Stimulated activated CD4-positive, alpha-beta T cell treated with anti-CD3 and anti-CD28 coated beads, Interleukin-12 subunit alpha, Interleukin-12 subunit beta, amount 100 ng/mL, for 48 hours (primary cell): ENCODE data around the gene NR5A1.

Source experiments
- DNase-seq, 3 donors: peaks; one replicate each; pipeline ENCODE4 v3.0.0-alpha.2; 2020; ENCODE audit warnings: low read depth in 2 of 3, low spot score in 1 of 3

The NR5A1 gene

DNA sequence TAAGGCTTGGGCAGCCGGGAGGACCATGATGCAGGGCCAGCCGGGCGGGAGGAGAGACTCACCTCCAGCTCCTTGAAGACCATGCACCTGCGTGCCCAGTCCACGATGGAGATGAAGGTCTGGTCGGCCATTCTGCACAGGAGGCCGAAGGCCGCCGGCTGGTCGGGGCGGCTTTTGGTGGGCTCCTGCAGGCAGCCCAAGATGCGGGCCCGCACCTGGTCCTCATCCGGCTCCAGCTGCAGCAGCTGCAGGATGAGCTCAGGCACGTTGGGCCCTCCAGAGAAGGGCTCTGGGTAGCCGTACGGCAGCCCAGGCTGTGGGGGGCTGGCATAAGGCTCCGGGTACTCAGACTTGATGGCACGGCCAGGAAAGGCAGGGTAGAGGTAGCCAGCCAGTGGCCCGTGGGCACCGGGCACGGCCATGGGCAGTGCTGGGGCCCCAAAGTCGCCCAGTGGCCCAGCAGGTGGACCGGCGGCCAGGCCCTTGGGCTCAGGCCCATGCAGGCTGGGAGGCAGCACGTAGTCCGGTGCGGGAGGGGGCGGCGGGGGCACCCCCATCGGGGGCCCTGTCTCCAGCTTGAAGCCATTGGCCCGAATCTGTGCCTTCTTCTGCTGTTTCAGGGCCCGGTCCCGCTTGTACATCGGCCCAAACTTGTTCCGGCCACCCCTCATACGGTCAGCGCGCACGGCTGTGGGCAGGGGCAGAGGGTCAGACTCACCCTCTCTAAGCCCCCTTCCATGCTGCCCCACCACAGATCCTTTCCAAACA, 7.0 kb downstream of the NR5A1 start:
- DNase-seq: no peak

DNA sequence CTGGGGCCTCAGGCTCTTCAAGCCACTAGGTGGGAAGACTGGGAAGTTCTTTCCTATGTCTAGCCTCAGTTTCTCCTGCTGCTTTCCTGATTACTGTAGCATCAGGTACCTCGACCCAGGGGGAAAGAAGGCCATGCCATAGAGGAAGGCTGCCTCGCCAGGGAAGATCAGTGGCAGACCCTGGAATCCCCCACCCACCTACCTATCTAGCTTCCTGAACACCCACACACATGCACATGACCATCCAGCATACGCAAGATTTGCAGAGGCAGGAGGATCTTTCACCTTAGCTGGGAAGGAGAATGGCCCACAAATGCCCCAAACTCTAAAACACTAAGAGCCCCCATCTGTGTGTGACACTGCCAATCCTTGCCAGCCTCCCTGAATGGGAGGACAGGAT, 8.0 kb downstream of the NR5A1 start:
- DNase-seq: no peak

DNA sequence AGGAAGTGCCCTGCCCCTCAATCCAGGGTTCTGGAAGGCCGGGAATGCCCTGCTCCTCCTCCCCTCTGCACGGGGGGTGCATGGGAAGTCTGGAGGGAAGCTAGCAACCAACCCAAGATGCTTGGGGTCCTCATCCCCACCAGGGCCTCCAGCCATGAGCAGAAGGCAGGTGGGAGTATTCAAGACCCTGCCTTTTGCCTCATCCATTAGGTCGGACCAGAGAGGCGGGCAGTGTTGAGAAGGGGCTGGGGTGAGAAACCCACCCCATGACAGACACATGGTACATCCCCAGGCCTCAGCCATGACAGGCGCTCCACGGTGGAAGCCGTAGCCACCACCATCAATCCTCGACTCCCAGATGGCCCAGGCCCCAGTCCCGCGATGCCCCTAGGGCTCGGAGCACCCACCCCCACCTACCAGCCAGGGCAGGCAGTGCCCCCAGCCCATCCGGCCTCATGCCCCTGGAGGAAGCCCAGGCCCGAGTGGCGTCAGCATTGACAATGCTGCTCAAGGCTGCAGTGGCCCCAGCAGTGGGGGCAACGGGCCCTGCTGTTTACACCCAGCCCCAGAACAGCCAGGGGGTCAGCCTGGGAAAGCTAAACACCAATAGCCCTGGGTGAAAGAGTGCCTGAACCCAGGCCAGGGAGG, 8.6 kb downstream of the NR5A1 start:
- DNase-seq: no peak

DNA sequence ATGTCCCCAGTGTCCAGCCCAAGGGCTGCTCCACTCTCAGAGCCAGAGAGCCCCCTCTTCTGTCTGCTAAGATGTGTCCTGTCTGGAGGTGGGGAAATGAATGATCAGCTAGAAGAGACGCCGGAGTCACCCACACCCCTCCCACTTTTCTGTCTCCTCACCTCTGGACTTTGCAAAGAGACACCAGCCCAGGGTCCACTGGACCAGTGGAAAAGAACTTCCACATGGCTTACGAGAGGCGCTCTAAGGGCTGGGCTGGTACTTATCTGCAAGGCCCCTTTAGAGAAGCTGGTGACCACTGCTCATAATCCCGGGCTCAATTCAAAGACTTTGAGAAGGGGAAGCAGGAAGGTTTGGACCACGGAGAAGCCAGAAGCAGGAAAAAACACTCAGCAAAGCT, 9.2 kb downstream of the NR5A1 start:
- no peak for DNase-seq

DNA sequence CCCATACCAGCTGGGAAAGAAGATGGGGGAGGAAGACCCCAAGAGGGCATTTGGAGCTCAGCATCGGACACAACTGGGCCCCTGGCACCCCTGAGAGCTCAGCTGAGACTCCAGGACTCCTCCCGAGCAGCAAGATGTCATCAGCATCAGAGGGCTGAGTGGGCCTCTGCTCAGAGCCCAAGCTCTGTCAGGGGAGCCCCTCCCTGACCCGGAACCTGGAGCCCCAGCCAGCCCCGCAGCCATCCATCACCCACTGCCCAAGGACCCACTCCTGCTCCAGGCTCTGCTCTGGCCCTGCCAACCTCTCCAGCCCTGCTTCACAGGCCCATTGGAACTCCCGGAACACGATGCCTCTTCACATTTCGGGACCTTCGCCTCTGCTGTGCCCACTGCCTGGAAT, 9.8 kb downstream of the NR5A1 start:
- no peak for DNase-seq

DNA sequence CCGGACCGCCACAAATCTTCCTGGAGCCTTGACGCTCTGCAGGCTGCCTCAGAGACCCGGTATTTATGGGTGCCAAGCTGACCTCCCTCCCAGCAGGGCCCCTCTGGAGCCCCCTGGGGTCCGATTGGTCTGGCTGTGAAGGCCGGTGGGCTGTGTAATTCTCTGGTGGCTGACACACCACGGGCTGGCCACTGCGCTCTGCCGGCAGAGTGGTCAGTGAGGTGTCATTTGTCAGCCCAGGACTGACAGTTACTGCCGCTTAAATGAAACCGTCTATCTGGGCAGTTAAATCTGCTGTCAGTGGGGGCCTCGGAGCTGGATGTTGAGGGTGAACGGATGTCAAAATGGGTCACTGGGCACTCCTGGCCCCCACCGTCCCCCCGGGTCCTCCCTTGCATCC, 10.7 kb downstream of the NR5A1 start:
- DNase-seq: no peak

DNA sequence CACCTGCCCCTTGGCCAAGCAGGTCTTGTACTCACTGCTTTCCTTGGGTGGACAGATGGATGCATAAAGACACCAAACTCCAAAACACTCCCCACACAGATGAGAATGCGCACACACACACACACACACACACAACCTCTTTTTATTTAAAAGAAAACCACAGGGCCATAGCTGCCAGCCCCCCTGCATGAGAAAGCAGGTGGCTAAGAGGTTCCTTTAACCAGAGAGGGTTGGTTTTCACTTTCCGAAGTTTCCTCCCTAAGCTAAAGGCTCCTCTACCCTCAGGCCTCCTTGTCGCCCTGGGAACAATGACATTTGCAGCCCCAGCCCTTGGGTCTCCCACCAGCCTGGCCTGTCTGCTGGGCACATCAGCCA, 11.1 kb downstream of the NR5A1 start:
- DNase-seq: no peak

DNA sequence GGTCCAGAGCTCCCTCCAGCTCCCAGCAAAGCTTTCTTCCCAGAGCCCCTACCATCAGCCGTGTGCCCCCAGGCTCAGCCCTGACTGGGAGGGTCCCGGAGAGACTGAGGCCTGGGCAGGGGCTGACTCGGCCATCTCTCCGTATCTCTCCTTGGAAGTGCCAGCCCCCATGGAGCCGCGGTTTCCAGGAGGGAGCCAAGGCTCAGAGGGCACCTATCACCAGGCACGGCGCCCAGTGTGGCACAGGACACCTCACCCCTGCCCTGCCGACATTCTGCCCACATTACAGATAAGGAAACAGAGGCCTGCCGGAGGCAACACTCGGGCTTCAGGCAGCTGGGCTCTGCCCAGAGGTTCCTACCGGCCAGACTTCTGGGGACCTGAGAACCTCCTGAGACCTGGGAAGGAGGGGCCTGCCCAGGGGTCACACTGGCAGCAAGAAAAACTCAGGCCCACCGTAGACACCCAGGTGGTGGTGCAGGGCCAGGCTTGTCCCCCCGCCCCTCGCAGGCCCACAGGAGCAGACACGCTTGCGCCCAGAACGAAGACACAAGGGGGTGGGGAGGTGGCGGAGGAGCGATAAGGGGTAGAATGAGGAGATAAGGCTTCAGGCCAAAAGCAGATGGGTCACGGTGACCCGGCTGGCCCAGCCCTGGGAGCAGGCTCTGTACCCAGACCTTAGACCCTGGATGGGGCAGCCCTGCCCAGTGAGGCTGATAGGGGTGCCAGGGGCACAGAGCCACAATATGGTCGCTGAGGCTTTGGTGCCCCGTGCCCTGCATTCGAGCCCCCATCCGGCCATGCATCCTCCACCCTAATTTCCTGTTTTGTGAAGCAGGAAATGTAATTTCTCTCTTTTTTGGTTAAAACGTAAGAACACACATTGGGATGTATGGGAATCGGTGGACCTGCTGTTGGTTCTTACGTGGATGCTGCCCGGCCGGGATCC, 11.8 kb downstream of the NR5A1 start:
- DNase-seq: no peak

DNA sequence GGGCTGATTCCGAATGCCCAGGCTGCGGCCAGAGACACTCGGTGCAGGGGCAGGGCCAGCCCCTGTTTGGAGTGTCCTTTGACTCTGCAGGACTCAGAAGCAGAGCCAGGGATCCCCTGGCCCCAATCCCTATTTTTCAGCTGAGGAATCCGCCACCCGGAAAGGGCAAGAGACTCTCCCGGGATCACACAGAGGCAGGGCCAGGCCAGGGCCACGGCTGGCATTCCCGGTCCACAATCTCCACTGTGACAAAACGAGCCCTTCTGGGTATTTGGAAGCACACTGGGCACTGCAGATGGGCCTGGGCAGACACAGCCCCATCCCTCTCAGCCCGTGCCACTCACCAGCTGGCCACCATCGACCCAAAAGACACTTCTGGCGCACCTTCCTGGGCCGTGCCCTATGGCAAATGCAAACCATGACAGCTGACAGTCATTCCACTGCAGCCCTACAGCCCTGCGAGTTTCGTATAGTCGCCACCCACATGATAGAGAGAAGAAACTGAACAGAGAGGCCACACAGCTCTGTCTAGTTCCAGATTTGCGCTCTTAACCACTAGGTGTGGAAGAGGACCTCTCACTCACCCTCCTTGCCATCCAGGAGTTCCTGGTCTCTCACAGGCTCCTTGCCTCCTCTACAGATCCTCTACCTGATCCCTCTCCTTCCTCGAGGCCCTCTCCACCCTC, 13.3 kb downstream of the NR5A1 start:
- DNase-seq: no peak

DNA sequence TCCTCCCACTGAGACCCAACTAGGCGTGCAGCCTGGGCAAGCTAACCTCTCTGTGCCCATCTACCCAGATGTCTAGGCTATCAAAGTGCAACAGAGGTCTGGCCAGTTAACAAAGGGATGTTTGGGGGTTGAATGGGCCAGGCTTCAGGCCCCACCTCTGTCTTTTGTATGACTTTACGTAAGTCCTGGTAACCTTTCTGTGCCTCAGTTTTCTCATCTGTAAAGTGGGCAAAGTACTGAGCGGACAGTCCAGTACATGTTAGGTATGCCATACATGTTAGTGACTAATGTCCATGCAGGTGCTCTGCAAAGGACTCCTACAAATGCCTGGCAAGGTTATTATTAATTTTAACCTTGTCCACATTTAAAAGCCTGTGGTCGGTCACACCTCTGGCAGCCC, 14.0 kb downstream of the NR5A1 start:
- DNase-seq: no peak

DNA sequence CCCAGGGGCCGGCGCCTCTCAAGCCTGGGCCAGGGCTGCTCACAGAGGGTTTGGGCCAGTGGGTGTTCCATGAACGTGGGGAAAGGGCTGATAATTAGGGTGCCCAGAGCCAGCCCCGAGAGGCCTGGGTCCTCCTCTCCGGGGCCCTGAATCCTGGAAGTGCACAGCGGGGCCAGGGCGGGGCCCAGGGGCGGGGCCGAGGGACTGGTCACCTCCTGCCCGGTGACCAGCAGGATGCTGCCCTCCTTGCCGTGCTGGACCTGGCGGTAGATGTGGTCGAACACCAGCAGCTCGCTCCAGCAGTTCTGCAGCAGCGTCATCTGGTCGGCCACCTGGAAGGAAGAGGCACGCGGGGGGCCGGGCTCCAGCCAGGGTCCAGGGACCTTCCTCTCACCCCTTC, 14.4 kb downstream of the NR5A1 start:
- no peak for DNase-seq

DNA sequence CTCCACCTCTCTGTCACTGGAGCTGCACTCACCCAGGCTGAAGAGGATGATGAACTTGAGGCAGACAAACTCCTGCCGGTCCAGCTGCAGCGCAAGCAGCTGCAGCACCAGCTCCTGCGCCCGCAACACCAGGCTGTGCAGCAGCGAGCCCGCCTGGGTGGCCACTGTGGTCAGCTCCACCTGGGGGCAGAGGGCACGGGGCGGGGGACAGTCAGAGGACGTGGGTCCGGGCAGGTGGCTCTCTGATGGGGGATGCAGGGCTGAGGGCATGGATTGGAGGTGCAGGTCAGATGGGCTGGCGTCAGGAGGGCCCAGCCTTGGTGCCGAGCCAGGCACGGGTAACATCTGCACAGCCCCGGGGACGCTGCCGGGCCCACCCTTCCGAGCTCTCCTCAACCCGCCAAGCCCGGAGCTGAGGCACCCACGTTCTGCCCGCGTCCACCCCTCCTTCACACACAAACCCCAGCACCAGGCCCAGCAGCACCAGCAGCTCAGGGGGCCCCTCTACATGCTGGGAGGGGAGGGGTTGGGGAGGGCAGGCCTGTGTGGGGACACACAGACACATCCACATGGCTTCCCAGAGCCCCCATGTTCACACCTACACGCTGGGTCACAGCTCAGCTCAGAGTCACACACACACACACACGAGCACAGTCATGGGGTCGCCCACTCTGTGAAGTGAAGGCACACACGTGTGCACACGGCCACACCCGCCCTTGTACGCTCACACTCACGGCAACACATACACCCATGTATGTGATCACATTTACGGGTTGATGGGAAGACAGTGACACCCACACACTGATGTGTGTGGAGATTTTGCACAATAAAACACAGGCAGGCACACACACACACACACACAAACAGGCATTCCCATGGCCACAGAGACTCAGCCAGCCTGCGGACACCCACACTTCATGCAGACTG, 15.9 kb downstream of the NR5A1 start:
- DNase-seq: no peak

DNA sequence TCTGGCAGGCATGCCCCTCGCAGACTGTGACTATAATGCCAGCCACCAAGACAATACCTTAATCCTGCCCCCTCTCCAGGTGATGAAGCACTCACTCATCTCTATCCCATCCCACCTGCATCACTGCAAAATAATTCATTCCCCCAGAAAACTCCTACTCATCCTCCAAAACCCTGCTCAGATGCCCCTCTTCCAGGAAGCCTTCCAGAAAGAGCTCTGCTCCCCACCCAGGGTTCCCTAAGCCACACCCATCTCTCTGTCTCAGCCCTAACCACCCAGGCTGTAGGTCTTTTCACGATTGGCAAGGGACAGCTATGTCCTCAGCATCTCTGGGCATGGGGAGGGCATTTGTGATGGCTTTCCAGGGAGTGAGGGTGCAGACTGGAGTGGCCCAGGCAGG, 17.2 kb downstream of the NR5A1 start:
- no peak for DNase-seq

DNA sequence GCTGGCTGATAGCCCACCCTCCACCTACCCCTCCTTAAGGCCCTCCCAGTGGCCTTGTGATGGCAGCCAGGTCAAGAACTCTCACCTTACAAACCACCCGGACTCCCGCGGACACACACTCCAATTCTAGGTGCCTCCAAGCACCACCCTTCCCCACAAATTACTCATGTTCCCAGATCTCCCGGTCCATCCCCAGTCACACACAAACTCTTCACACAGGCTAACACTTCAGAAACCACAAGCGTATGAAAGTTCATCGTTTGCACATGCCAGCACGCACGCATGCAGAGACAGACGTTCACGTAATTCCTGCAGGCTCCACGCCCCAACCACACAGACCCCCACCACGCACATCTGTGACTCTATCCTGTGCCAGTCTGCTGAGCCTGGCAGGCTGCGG, 18.0 kb downstream of the NR5A1 start:
- no peak for DNase-seq

DNA sequence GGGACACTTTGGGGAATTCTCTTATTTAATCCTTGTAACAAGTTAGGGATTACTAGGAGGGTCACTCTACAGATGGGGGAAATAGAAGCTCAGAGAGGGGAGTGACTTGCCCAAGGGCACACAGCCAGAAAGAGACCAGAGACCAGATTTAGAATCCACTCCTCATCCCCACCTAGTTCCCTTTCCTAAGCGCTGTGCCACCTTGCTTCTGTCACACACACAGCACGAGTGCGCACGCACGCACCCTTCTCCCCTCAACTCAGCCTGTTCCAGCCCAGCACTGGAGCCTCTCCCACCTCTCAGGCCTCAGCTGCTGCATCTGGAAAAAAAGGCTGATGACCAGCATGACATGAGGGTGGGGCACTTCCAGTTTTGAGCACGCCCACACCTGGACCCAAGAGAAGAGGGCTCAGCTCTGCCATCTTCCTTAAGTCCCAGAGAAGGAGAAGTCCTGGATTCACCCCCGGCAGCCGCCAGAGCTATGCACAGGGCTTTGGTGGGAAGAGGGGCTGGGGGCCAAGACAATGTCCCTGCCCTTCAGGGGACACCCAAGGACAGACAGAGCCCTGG, 18.5 kb downstream of the NR5A1 start:
- DNase-seq: no peak

DNA sequence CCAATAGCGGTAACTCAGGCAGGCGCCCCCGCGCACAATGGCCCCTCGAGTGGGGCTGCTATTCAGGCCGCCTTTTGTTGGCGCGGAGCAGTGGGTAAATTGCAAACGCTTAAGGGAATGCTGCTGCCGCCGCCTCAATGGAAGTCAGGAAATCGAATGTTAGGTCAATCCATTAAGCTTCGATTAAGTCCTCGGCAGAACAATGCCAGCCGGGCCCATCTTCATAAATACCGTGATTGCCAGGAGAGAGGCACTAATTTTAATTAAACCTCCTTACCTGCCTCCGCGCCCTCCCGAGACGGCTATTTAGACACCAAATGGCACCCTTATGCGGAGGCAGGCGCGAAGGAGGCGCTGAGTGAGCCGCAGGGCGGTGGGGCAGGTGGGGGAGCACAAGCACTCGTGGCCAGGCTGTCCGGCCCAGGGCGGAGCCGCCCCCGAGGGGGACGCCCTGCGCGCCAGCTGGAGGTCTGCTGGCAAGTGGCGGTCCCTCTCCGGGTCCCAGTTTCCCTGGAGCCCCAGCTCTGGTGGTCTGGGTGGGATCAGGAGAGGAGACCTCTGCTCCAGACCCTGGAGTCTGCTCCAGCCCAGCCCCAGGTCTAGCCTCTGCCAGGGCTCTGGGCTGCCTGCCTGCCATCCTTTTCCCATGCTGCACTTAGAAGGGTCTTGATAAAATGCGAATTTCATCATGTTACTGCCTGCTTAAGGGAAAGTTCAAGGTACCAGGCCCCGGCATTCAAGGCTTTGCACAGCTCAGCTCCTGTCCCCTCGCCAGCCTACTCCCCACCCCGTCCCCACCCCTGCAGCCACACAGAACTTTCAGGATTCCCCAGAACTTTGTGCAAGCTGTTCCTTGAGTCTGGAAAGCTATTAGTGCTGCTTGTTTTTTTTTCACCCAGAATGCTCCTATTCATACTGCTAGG, 19.7 kb downstream of the NR5A1 start:
- DNase-seq: no peak

DNA sequence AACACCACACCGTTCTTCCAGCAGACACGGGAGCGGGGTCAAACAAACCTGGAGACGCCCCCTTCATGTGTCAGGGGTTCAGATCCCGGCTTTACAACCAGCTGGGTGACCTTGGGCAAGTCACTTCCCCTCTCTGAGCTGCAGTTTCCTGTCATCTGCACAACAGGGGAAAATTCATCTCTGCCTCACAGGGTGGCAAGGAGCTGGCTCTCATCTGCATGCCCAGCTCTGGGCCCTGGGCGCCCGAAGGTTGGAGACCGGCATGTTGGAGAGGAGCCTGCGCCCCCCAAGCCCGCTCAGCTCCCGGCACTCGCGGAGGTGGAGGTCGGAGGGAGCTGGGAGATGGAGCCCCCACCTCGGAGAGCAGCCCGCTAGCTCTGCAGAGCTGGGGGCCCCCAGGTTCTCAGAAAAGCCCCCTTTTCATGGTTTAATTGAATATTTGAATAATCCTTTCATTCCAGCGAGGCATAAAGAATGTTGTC, 20.4 kb downstream of the NR5A1 start:
- no peak for DNase-seq

DNA sequence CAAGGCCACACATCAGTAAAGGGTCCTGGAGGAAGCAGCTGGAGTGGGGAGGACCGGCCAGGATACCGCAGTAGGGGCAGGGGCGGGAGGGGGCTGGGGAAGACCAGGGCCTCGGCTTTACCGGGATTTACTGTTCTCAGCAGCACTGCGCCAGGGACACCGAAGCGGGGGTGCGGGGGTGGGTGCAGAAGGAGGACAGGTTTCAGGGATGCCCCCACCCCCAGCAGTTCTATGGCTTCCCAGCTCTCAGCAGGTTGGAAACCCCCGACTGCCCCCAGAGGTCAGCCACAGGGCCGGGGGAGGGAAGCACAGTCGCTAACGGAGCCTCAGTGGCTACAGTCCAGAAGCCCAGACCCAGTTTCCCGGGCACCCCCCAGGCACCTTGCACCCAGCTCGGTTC, 21.3 kb downstream of the NR5A1 start:
- DNase-seq: no peak

DNA sequence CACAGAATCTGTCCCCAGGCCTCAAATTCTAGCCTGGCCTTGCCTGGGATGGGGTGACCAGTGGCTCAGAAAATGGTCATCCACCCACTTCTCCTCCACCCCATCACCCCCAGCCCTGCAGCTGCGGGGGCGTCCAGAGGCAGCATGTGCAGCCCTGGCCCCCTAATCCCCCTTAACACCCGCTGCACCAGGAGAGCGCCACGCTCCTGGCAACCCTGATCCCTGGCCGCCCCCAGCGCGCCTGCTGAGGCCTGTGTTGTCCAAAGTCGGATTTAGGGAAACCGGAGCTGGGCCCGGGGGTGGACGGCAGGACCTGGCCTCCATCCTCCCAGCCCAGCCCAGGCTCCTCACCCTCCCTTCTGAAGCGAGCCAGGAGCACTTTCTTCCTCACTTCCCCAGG, 22.0 kb downstream of the NR5A1 start:
- DNase-seq: no peak
